Epithelial cell of proximal tubule (primary cell): ENCODE data around the gene RUNX1. TPM values are rescaled to one million over a fixed set of nuclear protein-coding genes. Genes with fewer than 3 reads are reported as not detected.

Source experiments
- DNase-seq: peaks from one replicate; pipeline ENCODE4 v3.0.0-alpha.2; 2011; ENCODE audit warnings: low read depth
- H3K4me3 ChIP-seq: 2 replicates; pipeline ENCODE4 v1.5.1; 2011; ENCODE audit warnings: low read depth, mild to moderate bottlenecking, low read length
- total RNA-seq: library from RNA; depleted of rRNA; stranded (reverse); fragments of >200 nt; gene quantifications from 2 replicates; pipeline ENCODE4 v1.2.3, GENCODE V29; 2015
- TF ChIP-seq, protein P1 (sequence below): conservative IDR thresholded peaks from 2 replicates; pipeline ENCODE4 v1.5.1; 2012; ENCODE audit warnings: low read depth, mild to moderate bottlenecking, low read length

The RUNX1 gene
- total RNA-seq, 1 donor from 2014 or later, result 11.3 TPM

- no peak for DNase-seq
- TF ChIP-seq, protein P1, sequence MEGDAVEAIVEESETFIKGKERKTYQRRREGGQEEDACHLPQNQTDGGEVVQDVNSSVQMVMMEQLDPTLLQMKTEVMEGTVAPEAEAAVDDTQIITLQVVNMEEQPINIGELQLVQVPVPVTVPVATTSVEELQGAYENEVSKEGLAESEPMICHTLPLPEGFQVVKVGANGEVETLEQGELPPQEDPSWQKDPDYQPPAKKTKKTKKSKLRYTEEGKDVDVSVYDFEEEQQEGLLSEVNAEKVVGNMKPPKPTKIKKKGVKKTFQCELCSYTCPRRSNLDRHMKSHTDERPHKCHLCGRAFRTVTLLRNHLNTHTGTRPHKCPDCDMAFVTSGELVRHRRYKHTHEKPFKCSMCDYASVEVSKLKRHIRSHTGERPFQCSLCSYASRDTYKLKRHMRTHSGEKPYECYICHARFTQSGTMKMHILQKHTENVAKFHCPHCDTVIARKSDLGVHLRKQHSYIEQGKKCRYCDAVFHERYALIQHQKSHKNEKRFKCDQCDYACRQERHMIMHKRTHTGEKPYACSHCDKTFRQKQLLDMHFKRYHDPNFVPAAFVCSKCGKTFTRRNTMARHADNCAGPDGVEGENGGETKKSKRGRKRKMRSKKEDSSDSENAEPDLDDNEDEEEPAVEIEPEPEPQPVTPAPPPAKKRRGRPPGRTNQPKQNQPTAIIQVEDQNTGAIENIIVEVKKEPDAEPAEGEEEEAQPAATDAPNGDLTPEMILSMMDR, result no peak
- no peak overlapping the region for H3K4me3 ChIP-seq
These were observed 184.5 kb downstream of the RUNX1 start for GRCh38 chr21:34864370-34865149.

GRCh38 chr21:34862951-34863350 lies 186.2 kb downstream of the RUNX1 start:
- TF ChIP-seq, protein P1, result no peak
- H3K4me3 ChIP-seq, result no peak overlapping the region
- DNase-seq, result no peak

DNA sequence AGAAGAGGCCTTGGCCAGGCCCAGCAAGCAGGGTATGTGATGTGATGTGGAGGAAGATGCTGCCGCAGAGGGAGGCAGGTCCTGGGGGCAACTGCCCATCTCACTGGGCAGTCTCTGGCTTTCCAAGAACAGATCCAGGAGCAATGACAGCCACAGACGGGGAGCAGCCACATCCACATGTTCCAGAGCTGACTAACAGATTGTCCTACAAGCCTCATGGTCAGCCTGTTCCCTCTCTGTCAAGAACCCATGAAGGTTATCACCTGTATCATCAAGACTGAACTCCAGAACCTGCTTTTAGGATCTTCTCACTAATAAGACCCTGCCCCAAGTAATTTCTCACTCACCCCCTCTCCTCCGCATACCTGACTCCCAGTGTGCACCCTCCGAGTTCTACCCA lies 187.8 kb downstream of the RUNX1 start:
- no peak for DNase-seq
- no peak overlapping the region for H3K4me3 ChIP-seq
- TF ChIP-seq, protein P1, result no peak

DNA sequence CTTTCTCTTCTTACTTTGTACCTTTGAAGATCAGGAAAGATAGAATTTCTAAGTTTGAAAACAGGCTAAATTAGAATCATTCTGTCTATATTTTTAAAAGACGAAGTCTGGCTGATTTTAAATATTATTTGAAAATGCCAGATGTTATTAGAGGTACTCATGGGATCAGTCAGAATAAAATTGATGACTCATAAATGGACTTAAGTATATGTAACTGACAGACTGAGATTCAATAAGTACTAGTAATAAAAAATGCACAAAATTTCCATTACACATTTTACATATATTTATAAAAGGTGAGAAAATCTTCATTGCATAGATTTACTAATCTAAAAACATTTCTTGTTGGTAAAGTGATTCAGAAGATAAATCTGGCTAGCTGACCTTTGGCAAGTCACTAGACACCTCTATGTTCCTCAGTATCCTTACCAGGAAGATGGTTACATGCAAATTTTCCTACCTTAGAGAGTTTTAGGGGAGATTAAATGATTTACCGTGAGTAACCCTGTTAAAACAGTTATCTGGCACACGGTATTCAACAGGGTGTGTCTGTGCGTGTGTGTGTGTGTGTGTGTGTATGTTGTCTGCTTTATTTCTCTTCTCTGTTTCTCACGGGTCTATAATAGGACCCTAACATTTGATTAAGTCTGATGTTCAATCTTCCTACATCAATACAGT lies 189.0 kb downstream of the RUNX1 start:
- TF ChIP-seq, protein P1, result no peak
- no peak for DNase-seq
- no peak overlapping the region for H3K4me3 ChIP-seq

- H3K4me3 ChIP-seq, result no peak overlapping the region
- TF ChIP-seq, protein P1, result no peak
- DNase-seq, result no peak
These were observed 190.5 kb downstream of the RUNX1 start for GRCh38 chr21:34858559-34858958.

DNA sequence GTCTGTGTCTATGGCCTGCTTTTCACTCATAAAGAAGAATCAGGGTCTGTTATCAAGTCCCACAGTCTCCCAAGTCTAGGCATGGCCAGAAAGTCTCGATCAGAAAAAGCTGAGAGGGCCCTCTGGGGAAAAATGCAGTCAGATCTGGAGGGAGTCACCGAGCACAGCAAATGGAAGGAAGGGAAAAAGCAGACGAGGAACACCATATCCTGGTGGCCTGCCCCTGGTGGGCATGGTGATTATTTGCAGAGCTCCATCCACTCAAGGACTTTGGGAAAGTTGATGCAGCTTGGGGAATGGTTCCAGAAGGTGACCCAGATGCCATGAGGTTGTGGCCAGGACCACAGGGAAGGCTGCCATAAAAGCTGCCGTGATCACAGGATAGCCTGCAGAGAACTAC lies 191.2 kb downstream of the RUNX1 start:
- TF ChIP-seq, protein P1, result peak; percentile 33
- H3K4me3 ChIP-seq, result no peak overlapping the region
- DNase-seq, result no peak

GRCh38 chr21:34857122-34857713 lies 191.9 kb downstream of the RUNX1 start:
- no peak overlapping the region for H3K4me3 ChIP-seq
- no peak for DNase-seq
- TF ChIP-seq, protein P1, result no peak
